DOHH2 (cell line): Measurements from ENCODE around the gene OR8S1.

Source experiments
- EZH2phosphoT487 ChIP-seq: fragments of 200-600 bp; sonication (generic); IDR thresholded peaks from 2 replicates; pipeline ENCODE4 v1.6.1; 2017; ENCODE audit warnings: borderline replicate concordance, mild to moderate bottlenecking, antibody characterized with exemption, low read length, moderate library complexity, mixed read lengths
- TF ChIP-seq, protein P1 (sequence below): fragments of 200-600 bp; sonication (generic); IDR thresholded peaks from one replicate; pipeline ENCODE4 v1.5.1; 2014; ENCODE audit warnings: antibody characterized with exemption, mild to moderate bottlenecking, low read depth, low read length; ENCODE audit not compliant: poor library complexity, severe bottlenecking

DNA sequence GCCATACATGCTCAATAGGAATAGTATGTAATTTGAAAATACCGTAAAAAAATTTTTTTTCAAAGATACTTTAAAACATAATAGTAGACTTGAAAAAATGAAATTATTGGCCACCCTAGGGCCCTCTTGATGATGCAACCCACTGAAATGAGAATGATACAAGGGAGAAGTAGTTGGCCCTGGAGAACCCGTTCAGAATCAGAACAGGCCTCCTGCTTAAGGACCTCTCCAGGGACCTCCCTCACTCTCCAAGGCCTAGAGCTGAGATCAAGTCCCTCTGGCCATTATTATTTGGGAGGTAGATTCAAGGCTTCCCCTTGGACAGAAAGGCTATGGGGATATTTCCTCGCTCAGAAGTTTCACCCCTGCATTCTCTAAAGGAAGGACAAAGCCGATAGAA lies 32.5 kb downstream of the OR8S1 start:
- TF ChIP-seq, protein P1, sequence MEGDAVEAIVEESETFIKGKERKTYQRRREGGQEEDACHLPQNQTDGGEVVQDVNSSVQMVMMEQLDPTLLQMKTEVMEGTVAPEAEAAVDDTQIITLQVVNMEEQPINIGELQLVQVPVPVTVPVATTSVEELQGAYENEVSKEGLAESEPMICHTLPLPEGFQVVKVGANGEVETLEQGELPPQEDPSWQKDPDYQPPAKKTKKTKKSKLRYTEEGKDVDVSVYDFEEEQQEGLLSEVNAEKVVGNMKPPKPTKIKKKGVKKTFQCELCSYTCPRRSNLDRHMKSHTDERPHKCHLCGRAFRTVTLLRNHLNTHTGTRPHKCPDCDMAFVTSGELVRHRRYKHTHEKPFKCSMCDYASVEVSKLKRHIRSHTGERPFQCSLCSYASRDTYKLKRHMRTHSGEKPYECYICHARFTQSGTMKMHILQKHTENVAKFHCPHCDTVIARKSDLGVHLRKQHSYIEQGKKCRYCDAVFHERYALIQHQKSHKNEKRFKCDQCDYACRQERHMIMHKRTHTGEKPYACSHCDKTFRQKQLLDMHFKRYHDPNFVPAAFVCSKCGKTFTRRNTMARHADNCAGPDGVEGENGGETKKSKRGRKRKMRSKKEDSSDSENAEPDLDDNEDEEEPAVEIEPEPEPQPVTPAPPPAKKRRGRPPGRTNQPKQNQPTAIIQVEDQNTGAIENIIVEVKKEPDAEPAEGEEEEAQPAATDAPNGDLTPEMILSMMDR = no peak
- TF ChIP-seq EZH2phosphoT487 = no peak
